ENCODE measurements around the gene PRTFDC1. TPM values are rescaled to one million over a fixed set of nuclear protein-coding genes. Genes with fewer than 3 reads are reported as not detected.

The PRTFDC1 gene
- total RNA-seq, 1 experiment from 2014 or later, result 15.8 TPM

DNA sequence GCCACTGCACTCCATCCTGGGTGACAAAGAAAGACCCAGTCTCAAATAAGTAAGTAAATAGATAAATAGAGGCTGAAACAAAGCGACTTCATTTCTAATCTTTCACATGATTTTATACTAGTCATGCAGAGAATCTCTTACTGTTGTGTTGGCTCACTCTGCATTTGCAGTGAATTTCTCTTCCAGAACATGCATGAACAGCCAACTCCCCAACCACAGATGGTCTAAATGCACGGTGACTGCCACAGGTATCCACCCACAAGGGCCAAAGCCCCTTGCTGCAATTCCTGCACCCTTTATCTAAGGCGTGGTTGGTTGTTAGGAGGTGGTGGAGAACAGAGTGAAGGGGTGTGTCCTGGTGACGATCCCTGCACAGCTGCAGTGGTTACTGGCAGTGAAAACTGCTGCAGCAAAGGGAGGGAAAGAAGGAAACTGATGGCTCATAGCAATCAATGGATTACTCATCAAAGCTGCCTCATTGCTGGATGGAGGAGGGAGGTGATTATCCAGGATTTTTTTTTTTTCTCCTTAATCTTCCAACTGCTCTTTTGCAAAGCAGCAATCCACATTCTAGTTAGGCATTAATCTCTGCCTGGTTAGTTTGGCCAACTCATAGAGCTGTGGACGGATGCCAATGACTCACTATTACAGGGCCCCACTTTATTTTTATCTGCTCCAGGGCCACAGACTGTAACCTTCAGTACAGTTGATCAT is 50.6 kb downstream of the PRTFDC1 start:
- CTCF ChIA-PET, result interaction anchor here (0.7 kb wide), 1 partner anchor 176 kb away, joined by 4 read pairs; no protein-coding TSS in a partner anchor
- no peaks in the 10 kb centered on the region for H3K9me3 ChIP-seq (ENCODE audit: insufficient read depth, low read depth)
- H3K4me3 ChIP-seq, result no peak overlapping the region
- H3K4me2 ChIP-seq, result peak overlapping the region; percentile 66
- peak overlapping the region; percentile 78 for H3K27ac ChIP-seq
- no peaks in the 10 kb centered on the region for H3K79me2 ChIP-seq (ENCODE audit: low read depth)
- POLR2A ChIA-PET (ENCODE audit: unreplicated experiment), result no interaction called here
- BruUV-seq (replicated peaks), result no TSS peak
- peaks cover 28% of the 10 kb centered on the region for H3F3A ChIP-seq (ENCODE audit: insufficient read depth, low read depth)
- no peak for TF ChIP-seq EZH2 (IDR thresholded peaks at IDR 0.05; ENCODE audit: low read depth)
- TF ChIP-seq, protein P1, sequence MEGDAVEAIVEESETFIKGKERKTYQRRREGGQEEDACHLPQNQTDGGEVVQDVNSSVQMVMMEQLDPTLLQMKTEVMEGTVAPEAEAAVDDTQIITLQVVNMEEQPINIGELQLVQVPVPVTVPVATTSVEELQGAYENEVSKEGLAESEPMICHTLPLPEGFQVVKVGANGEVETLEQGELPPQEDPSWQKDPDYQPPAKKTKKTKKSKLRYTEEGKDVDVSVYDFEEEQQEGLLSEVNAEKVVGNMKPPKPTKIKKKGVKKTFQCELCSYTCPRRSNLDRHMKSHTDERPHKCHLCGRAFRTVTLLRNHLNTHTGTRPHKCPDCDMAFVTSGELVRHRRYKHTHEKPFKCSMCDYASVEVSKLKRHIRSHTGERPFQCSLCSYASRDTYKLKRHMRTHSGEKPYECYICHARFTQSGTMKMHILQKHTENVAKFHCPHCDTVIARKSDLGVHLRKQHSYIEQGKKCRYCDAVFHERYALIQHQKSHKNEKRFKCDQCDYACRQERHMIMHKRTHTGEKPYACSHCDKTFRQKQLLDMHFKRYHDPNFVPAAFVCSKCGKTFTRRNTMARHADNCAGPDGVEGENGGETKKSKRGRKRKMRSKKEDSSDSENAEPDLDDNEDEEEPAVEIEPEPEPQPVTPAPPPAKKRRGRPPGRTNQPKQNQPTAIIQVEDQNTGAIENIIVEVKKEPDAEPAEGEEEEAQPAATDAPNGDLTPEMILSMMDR (conservative IDR thresholded peaks at IDR 0.05), result no peak
- H4K20me1 ChIP-seq (ENCODE audit: insufficient read depth), result no peaks in the 10 kb centered on the region
- DNase-seq, result peak; percentile 69 to 89
- H2AFZ ChIP-seq, result no peak overlapping the region
- H3K4me1 ChIP-seq (replicated peaks; ENCODE audit: insufficient read depth), result peaks cover 33% of the 10 kb centered on the region
- H3K36me3 ChIP-seq (ENCODE audit: low read depth), result no peaks in the 10 kb centered on the region
- H3K9me2 ChIP-seq (ENCODE audit: insufficient read depth), result no peaks in the 10 kb centered on the region
- intact Hi-C loops (cut with micrococcal nuclease; ENCODE audit: unreplicated experiment), result no loop called here
- no peaks in the 10 kb centered on the region for H3K27me3 ChIP-seq (ENCODE audit: insufficient read depth, low read depth)

DNA sequence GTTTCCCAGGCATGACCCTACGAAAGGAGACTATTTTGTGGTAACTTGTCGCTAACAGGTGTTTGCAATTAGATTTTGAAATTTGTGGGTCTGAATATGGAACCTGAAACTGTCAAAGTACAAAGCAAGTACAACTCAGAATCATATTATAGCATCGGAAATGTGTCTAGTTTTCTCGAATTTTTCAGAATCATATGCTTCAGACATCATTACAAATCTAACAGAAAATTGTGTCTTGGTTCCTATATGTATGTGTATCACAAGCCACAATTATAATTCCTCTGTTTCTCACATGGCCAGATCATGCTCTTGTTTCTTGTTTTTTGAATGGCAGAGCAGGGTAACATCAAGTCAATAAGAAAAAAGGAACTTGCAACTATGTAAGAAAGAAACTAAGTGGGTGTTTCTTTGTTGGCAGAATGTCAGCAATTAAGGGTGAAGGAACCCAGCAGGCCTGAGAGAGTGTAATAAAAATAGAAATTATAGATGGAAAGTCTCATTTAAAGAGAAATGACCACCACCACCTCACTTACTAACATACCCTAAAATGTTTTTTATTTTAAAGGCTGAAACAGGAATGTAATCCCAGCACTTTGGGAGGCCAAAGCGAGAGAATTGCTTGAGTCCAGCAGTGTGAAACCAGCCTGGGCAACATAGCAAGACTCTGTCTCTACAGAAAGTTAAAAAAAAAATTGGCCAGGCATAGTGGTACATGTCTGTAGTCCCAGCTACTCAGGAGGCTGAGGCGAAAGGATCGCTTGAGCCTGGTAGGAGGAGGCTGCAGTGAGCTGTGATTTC is 51.3 kb downstream of the PRTFDC1 start:
- Histone ChIP-seq H3K4me3 (no peak overlapping the region), H3K27ac (peak overlapping the region; percentile 50), H3F3A (ENCODE audit: insufficient read depth, low read depth) (peaks cover 32% of the 10 kb centered on the region), H3K9me3 (ENCODE audit: insufficient read depth, low read depth) (no peaks in the 10 kb centered on the region), H3K4me1 (replicated peaks; ENCODE audit: insufficient read depth) (peaks cover 36% of the 10 kb centered on the region), H3K4me2 (peak overlapping the region; percentile 66), H3K27me3 (ENCODE audit: insufficient read depth, low read depth) (no peaks in the 10 kb centered on the region), H2AFZ (no peak overlapping the region), H4K20me1 (ENCODE audit: insufficient read depth) (no peaks in the 10 kb centered on the region), H3K79me2 (ENCODE audit: low read depth) (no peaks in the 10 kb centered on the region), H3K9me2 (ENCODE audit: insufficient read depth) (no peaks in the 10 kb centered on the region), H3K36me3 (ENCODE audit: low read depth) (no peaks in the 10 kb centered on the region)
- CTCF ChIA-PET, result interaction anchor here (0.7 kb wide), 1 partner anchor 176 kb away, joined by 4 read pairs; no protein-coding TSS in a partner anchor
- POLR2A ChIA-PET (ENCODE audit: unreplicated experiment), result no interaction called here
- BruUV-seq (replicated peaks), result no TSS peak
- TF ChIP-seq, protein P1 (conservative IDR thresholded peaks at IDR 0.05), result no peak
- no peak for TF ChIP-seq EZH2 (IDR thresholded peaks at IDR 0.05; ENCODE audit: low read depth)
- intact Hi-C loops (cut with micrococcal nuclease; ENCODE audit: unreplicated experiment), result no loop called here
- no peak for DNase-seq

DNA sequence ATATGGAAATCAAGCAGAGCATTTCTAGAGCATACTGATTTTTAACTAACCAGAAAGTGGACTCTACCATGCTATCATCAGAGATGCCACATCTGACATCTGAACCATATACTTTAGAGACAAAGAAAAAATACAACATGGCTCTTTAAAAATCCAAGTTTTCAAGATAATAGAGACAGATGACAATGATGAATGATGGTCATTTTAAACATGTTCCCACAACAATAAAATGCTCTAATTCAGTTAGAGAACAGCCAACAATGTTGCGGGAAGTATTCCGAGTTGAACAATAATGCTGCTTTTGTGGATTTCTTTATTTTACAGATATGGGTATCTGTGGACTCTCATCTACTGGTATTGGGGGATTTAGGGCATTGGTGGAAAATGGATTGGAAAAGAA is 52.8 kb downstream of the PRTFDC1 start:
- H2AFZ ChIP-seq, result no peak overlapping the region
- no peak overlapping the region for H3K27ac ChIP-seq
- CTCF ChIA-PET, result no interaction called here
- TF ChIP-seq, protein P1 (conservative IDR thresholded peaks at IDR 0.05), result no peak
- no peak for TF ChIP-seq EZH2 (IDR thresholded peaks at IDR 0.05; ENCODE audit: low read depth)
- H4K20me1 ChIP-seq (ENCODE audit: insufficient read depth), result no peaks in the 10 kb centered on the region
- no peaks in the 10 kb centered on the region for H3K27me3 ChIP-seq (ENCODE audit: insufficient read depth, low read depth)
- no peaks in the 10 kb centered on the region for H3K79me2 ChIP-seq (ENCODE audit: low read depth)
- intact Hi-C loops (cut with micrococcal nuclease; ENCODE audit: unreplicated experiment), result loop anchor here (10.0 kb wide), 1 partner anchor 165 kb away; no protein-coding TSS in a partner anchor
- no peaks in the 10 kb centered on the region for H3K9me2 ChIP-seq (ENCODE audit: insufficient read depth)
- BruUV-seq (replicated peaks), result no TSS peak
- H3K4me3 ChIP-seq, result no peak overlapping the region
- DNase-seq, result no peak
- H3K4me2 ChIP-seq, result no peak overlapping the region
- H3F3A ChIP-seq (ENCODE audit: insufficient read depth, low read depth), result peaks cover 32% of the 10 kb centered on the region
- peaks cover 37% of the 10 kb centered on the region for H3K4me1 ChIP-seq (replicated peaks; ENCODE audit: insufficient read depth)
- H3K36me3 ChIP-seq (ENCODE audit: low read depth), result no peaks in the 10 kb centered on the region
- no peaks in the 10 kb centered on the region for H3K9me3 ChIP-seq (ENCODE audit: insufficient read depth, low read depth)
- POLR2A ChIA-PET (ENCODE audit: unreplicated experiment), result interaction anchor here (0.5 kb wide), 1 partner anchor 74 kb away, joined by 5 read pairs; no protein-coding TSS in a partner anchor
